ENCODE measurements around the gene GSPT2.

GSPT2 gene

GRCh38 chrX:51760657-51761056 lies 17.4 kb downstream of the GSPT2 start:
- Histone ChIP-seq H3K4me3 (ENCODE audit: low read length in 2 of 2) (no peak overlapping the region), H3K4me1 (ENCODE audit: control insufficient read depth, insufficient read depth, low read length) (no peaks in the 10 kb centered on the region), H3K27me3 (ENCODE audit: control insufficient read depth in 1 of 2, insufficient read depth in 2 of 2, low read length in 2 of 2) (peaks cover 0 to 2% of the 10 kb centered on the region in 2 donors), H3K36me3 (ENCODE audit: control insufficient read depth in 2 of 2, insufficient read depth in 2 of 2, low read length in 2 of 2) (no peaks in the 10 kb centered on the region), H3K27ac (ENCODE audit: low read length) (no peak overlapping the region), H3K9me3 (ENCODE audit: control insufficient read depth in 2 of 2, low read length in 2 of 2) (no peaks in the 10 kb centered on the region), H3K9ac (ENCODE audit: low read length in 2 of 2) (no peak overlapping the region)

GRCh38 chrX:51766546-51766945 lies 23.3 kb downstream of the GSPT2 start:
- H3K36me3 ChIP-seq (ENCODE audit: control insufficient read depth in 2 of 2, insufficient read depth in 2 of 2, low read length in 2 of 2), result no peaks in the 10 kb centered on the region
- no peaks in the 10 kb centered on the region for H3K4me1 ChIP-seq (ENCODE audit: control insufficient read depth, insufficient read depth, low read length)
- H3K4me3 ChIP-seq (ENCODE audit: low read length in 2 of 2), result no peak overlapping the region
- H3K27me3 ChIP-seq (ENCODE audit: control insufficient read depth in 1 of 2, insufficient read depth in 2 of 2, low read length in 2 of 2), result peaks cover 0 to 8% of the 10 kb centered on the region in 2 donors
- no peak overlapping the region for H3K27ac ChIP-seq (ENCODE audit: low read length)
- H3K9ac ChIP-seq (ENCODE audit: low read length in 2 of 2), result no peak overlapping the region
- H3K9me3 ChIP-seq (ENCODE audit: control insufficient read depth in 2 of 2, low read length in 2 of 2), result no peaks in the 10 kb centered on the region

- Histone ChIP-seq H3K9me3 (ENCODE audit: control insufficient read depth in 2 of 2, low read length in 2 of 2) (no peaks in the 10 kb centered on the region), H3K36me3 (ENCODE audit: control insufficient read depth in 2 of 2, insufficient read depth in 2 of 2, low read length in 2 of 2) (no peaks in the 10 kb centered on the region), H3K9ac (ENCODE audit: low read length in 2 of 2) (no peak overlapping the region), H3K27ac (ENCODE audit: low read length) (no peak overlapping the region), H3K4me3 (ENCODE audit: low read length in 2 of 2) (no peak overlapping the region), H3K4me1 (ENCODE audit: control insufficient read depth, insufficient read depth, low read length) (no peaks in the 10 kb centered on the region), H3K27me3 (ENCODE audit: control insufficient read depth in 1 of 2, insufficient read depth in 2 of 2, low read length in 2 of 2) (peaks cover 0 to 4% of the 10 kb centered on the region in 2 donors)
These were observed 33.6 kb downstream of the GSPT2 start for GRCh38 chrX:51776851-51777250.

GRCh38 chrX:51779306-51779705 lies 36.1 kb downstream of the GSPT2 start:
- peaks cover 0 to 4% of the 10 kb centered on the region in 2 donors for H3K27me3 ChIP-seq (ENCODE audit: control insufficient read depth in 1 of 2, insufficient read depth in 2 of 2, low read length in 2 of 2)
- H3K9me3 ChIP-seq (ENCODE audit: control insufficient read depth in 2 of 2, low read length in 2 of 2), result no peaks in the 10 kb centered on the region
- no peak overlapping the region for H3K27ac ChIP-seq (ENCODE audit: low read length)
- H3K9ac ChIP-seq (ENCODE audit: low read length in 2 of 2), result no peak overlapping the region
- H3K36me3 ChIP-seq (ENCODE audit: control insufficient read depth in 2 of 2, insufficient read depth in 2 of 2, low read length in 2 of 2), result no peaks in the 10 kb centered on the region
- no peaks in the 10 kb centered on the region for H3K4me1 ChIP-seq (ENCODE audit: control insufficient read depth, insufficient read depth, low read length)
- no peak overlapping the region for H3K4me3 ChIP-seq (ENCODE audit: low read length in 2 of 2)

GRCh38 chrX:51795136-51795535 lies 51.9 kb downstream of the GSPT2 start:
- Histone ChIP-seq H3K9me3 (ENCODE audit: control insufficient read depth in 2 of 2, low read length in 2 of 2) (no peaks in the 10 kb centered on the region), H3K36me3 (ENCODE audit: control insufficient read depth in 2 of 2, insufficient read depth in 2 of 2, low read length in 2 of 2) (no peaks in the 10 kb centered on the region), H3K4me1 (ENCODE audit: control insufficient read depth, insufficient read depth, low read length) (no peaks in the 10 kb centered on the region), H3K27ac (ENCODE audit: low read length) (no peak overlapping the region), H3K27me3 (ENCODE audit: control insufficient read depth in 1 of 2, insufficient read depth in 2 of 2, low read length in 2 of 2) (peaks cover 0 to 2% of the 10 kb centered on the region in 2 donors), H3K9ac (ENCODE audit: low read length in 2 of 2) (no peak overlapping the region), H3K4me3 (ENCODE audit: low read length in 2 of 2) (no peak overlapping the region)

All from stomach smooth muscle (tissue), 2 donors.